ENCODE data around the gene NACC2.

DNA sequence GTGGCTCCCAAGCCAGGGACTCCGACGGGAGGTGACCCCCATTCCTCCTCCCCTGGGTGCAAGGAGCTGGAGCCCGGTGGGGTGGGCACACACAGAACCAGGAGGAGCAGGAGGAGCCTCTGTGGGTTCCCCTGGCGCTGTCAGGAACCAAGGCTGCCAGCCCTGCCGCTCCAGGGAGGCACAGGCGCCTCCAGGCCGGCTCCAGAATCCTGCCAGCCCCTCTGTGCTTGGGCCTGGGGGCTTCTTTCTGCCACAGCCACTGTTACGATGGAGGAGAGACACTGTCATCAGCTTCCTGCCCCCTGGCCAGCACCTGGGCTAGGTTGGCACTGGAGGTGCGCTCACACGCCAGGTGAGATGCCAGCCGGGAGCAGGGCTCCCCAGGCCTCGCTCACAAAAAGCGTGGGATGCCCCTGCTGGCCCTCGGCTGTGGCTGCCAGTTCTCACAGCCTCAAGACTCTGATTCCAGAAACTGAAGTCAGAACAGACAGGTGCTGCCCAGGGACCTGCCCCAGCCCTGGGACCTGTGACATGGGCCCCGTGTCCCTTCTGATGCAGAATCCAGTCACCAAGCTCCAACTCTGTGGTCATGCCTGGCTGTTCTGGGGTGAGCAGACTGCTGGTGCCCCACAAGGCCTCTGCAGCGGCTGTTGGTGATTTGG is 96.5 kb downstream of the NACC2 start:
- TF ChIP-seq, protein P1, sequence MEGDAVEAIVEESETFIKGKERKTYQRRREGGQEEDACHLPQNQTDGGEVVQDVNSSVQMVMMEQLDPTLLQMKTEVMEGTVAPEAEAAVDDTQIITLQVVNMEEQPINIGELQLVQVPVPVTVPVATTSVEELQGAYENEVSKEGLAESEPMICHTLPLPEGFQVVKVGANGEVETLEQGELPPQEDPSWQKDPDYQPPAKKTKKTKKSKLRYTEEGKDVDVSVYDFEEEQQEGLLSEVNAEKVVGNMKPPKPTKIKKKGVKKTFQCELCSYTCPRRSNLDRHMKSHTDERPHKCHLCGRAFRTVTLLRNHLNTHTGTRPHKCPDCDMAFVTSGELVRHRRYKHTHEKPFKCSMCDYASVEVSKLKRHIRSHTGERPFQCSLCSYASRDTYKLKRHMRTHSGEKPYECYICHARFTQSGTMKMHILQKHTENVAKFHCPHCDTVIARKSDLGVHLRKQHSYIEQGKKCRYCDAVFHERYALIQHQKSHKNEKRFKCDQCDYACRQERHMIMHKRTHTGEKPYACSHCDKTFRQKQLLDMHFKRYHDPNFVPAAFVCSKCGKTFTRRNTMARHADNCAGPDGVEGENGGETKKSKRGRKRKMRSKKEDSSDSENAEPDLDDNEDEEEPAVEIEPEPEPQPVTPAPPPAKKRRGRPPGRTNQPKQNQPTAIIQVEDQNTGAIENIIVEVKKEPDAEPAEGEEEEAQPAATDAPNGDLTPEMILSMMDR (IDR thresholded peaks at IDR 0.05) = no peak
- TF ChIP-seq POLR2AphosphoS5 (IDR thresholded peaks at IDR 0.05; ENCODE audit: low read depth, low read length) = no peak
- TF ChIP-seq, protein P2, sequence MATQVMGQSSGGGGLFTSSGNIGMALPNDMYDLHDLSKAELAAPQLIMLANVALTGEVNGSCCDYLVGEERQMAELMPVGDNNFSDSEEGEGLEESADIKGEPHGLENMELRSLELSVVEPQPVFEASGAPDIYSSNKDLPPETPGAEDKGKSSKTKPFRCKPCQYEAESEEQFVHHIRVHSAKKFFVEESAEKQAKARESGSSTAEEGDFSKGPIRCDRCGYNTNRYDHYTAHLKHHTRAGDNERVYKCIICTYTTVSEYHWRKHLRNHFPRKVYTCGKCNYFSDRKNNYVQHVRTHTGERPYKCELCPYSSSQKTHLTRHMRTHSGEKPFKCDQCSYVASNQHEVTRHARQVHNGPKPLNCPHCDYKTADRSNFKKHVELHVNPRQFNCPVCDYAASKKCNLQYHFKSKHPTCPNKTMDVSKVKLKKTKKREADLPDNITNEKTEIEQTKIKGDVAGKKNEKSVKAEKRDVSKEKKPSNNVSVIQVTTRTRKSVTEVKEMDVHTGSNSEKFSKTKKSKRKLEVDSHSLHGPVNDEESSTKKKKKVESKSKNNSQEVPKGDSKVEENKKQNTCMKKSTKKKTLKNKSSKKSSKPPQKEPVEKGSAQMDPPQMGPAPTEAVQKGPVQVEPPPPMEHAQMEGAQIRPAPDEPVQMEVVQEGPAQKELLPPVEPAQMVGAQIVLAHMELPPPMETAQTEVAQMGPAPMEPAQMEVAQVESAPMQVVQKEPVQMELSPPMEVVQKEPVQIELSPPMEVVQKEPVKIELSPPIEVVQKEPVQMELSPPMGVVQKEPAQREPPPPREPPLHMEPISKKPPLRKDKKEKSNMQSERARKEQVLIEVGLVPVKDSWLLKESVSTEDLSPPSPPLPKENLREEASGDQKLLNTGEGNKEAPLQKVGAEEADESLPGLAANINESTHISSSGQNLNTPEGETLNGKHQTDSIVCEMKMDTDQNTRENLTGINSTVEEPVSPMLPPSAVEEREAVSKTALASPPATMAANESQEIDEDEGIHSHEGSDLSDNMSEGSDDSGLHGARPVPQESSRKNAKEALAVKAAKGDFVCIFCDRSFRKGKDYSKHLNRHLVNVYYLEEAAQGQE (IDR thresholded peaks at IDR 0.05; ENCODE audit: insufficient read depth in 1 of 2, low read depth in 2 of 2, low read length in 1 of 2) = no peak
